ACC112 (cell line): ENCODE results near the gene ANP32E.
A peak's percentile ranks its signal among the peaks of the same experiment; 100 is the strongest.
"Not testable (repeated sequence)": the region's sequence is repeated elsewhere in the genome, so short reads cannot be mapped to it uniquely, and the experiment has no call there.

Source experiments
- H2AFZ ChIP-seq: fragments of 200-600 bp; sonication (generic); one replicate; pipeline ENCODE4 v1.6.0; 2017; ENCODE audit warnings: antibody characterized with exemption, low read length; ENCODE audit not compliant: unreplicated experiment
- H3K27ac ChIP-seq: fragments of 200-600 bp; sonication (generic); 2 replicates; pipeline ENCODE4 v1.5.1; 2014; ENCODE audit warnings: low read depth, mild to moderate bottlenecking, antibody characterized with exemption, low read length, moderate library complexity
- H3K27me3 ChIP-seq: fragments of 200-600 bp; sonication (generic); 2 replicates; pipeline ENCODE4 v1.6.1; 2014; ENCODE audit warnings: mild to moderate bottlenecking, antibody characterized with exemption, low read length, moderate library complexity, mixed read lengths; ENCODE audit not compliant: insufficient read depth
- H3K36me3 ChIP-seq: fragments of 200-600 bp; sonication (generic); 2 replicates; pipeline ENCODE4 v1.6.1; 2016; ENCODE audit warnings: mild to moderate bottlenecking, antibody characterized with exemption, low read length, moderate library complexity, mixed read lengths; ENCODE audit not compliant: insufficient read depth
- H3K4me1 ChIP-seq: fragments of 200-600 bp; sonication (generic); one replicate; pipeline ENCODE4 v1.6.1; 2016; ENCODE audit warnings: low read length, mixed read lengths; ENCODE audit not compliant: insufficient read depth, unreplicated experiment, control insufficient read depth
- H3K4me3 ChIP-seq: fragments of 200-600 bp; sonication (generic); 2 replicates; pipeline ENCODE4 v1.5.1; 2014; ENCODE audit warnings: mild to moderate bottlenecking, low read depth, low read length
- H3K79me2 ChIP-seq: fragments of 200-600 bp; sonication (generic); one replicate; pipeline ENCODE4 v1.6.0; 2016; ENCODE audit warnings: low read length; ENCODE audit not compliant: control insufficient read depth, unreplicated experiment, insufficient read depth

Gene ANP32E

DNA sequence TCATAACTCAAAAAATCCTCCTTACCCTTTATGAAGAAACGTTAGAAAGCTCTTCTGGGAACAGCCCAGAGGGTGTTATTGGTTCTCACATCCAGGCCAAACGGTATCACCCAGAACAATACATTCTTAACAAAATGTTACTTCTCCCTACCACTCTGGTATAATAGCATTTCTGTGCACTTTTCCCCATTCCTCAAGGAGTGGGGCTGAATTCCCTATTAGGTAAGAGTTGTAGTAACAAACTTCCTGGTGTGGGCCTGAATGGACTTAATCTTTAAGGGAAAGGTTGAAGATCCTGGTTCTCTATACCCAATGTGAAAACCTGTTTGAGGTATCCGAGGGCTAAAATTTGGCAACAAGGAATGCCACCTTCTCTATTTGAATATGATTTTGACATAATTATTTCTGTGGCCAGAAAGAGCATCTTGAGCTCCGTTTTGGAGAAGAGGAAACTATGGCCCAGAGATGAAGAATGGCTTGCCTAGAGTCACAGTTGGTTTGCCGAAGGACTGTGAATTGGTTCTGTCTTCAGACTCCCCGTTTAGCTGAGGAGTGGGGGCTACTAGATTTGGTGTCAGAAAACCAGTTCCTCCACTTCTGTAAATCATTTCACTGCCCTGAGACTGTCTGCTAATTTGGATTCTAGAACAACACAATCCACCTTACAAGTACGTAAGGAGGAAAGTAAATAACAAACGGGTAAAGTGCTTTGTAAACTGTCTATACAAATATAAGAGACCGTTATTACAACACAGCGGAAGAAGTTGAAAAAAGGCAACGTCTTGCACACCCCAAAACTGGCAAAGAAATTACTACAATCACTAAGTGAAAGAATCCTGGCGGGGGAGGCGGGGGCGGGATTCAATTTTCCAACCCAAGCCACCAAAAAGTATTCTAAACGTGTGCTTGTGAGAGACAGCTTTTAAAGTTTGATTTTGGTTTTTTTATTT is 2.3 kb downstream of the ANP32E start:
- H3K4me3 ChIP-seq = peak overlapping the region; percentile 93
- H3K4me1 ChIP-seq = peaks cover 8% of the 10 kb centered on the region
- H2AFZ ChIP-seq = peak overlapping the region; percentile 82
- peaks cover 45% of the 10 kb centered on the region for H3K79me2 ChIP-seq
- 0 out of 2 replicates have a peak, but pooled peaks cover 4% of the 10 kb centered on the region for H3K36me3 ChIP-seq
- H3K27me3 ChIP-seq = no peaks in the 10 kb centered on the region
- H3K27ac ChIP-seq = peak overlapping the region; percentile 86

DNA sequence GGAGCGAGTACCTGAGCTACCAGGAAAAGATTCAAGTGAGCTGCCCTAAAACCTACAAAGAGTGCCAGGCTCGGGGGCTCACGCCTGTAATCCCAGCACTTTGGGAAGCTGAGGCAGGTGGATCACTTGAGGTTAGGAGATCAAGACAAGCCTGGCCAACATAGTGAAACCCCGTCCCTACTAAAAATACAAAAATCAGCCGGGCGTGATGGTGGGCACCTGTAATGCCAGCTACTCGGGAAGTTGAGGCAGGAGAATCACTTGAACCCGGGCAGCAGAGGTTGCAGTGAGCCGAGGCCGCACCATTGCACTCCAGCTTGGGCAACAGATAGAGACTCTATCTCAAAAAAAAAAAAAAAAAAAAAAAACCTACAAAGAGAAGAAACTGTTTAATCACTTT is 3.0 kb downstream of the ANP32E start:
- H3K27ac ChIP-seq, H2AFZ ChIP-seq, H3K36me3 ChIP-seq, H3K4me3 ChIP-seq, H3K27me3 ChIP-seq, H3K4me1 ChIP-seq: not testable (repeated sequence)
- peaks cover 45% of the 10 kb centered on the region for H3K79me2 ChIP-seq

DNA sequence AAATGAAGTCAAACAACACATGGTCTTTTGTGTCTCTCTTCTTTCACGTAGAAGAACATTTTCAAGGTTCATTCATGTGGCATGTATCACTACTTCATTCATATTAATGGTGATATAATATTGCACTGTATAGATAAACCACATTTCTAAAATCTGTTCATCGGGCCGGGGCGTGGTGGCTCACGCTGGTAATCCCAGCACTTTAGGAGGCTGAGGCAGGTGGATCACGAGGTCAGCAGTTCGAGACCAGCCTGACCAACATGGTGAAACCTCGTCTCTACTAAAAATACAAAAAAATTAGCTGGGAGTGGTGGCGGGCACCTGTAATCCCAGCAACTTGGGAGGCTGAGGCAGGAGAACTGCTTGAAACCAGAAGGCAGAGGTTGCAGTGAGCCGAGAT is 7.7 kb downstream of the ANP32E start:
- H3K4me3 ChIP-seq, H3K4me1 ChIP-seq, H2AFZ ChIP-seq, H3K27me3 ChIP-seq, H3K27ac ChIP-seq: not testable (repeated sequence)
- Histone ChIP-seq H3K79me2 (peaks cover 18% of the 10 kb centered on the region), H3K36me3 (0 out of 2 replicates have a peak, but pooled peaks cover 11% of the 10 kb centered on the region)

DNA sequence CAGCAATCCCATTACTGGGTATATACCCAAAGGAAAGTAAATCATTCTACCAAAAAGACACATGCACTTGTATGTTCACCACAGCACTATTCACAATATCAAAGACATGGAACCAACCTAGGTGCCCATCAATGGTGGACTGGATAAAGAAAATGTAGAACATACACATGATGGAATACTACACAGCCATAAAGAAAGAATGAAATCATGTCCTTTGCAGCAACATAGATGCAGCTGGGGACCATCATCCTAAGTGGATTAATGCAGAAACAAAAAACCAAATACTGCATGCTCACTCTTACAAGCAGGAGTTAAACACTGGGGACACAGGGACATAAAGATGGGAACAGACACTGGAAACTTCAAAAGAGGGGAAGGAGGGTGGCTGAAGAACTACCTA is 8.7 kb downstream of the ANP32E start:
- Histone ChIP-seq H3K36me3 (0 out of 2 replicates have a peak, but pooled peaks cover 11% of the 10 kb centered on the region), H3K79me2 (peaks cover 10% of the 10 kb centered on the region), H3K4me1 (no peaks in the 10 kb centered on the region)

DNA sequence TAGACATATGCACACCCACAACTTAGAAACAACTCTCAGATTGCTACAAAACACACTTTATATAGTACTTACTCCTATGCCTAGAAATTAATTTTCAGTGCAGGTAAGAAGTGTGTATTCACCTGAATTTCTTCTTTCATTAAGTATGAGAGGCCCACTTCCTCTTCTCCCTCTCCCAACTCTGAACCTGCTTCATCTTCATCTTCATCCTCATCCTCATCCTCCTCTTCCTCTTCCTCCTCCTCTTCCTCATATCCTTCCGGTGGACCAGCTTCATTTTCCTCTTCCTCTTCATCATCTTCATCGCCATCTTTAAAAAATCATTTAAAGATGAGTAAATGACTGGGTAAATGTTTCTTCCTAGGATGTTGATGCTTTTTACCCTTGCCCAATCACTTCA is 9.4 kb downstream of the ANP32E start:
- H3K79me2 ChIP-seq = peaks cover 6% of the 10 kb centered on the region

More for the DNA sequence above, 8.7 kb downstream of the ANP32E start:
- Histone ChIP-seq H3K27ac (no peak overlapping the region), H2AFZ (no peak overlapping the region), H3K4me3 (no peak overlapping the region), H3K27me3 (no peaks in the 10 kb centered on the region)

DNA sequence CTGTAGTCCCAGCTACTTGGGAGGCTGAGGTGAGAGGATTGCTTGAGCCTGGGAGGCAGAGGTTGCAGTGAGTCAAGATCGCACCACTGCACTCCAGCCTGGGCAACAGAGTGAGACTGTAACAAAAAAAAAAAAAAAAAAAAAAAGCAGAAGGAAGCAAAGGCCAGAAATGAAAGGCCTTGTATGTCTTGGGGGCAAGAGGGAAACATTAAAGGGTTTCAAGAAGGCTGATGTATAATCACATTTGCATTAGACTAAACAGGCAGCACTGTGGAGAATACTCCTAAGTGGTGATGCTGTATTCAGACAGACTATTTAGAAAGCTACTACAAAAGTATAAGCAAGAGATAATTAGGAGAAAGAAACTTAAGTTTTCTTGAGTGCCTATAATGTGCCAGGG is 10.4 kb downstream of the ANP32E start:
- H3K4me3 ChIP-seq = no peak overlapping the region
- H3K36me3 ChIP-seq = peaks cover 13% of the 10 kb centered on the region
- no peaks in the 10 kb centered on the region for H3K4me1 ChIP-seq
- no peak overlapping the region for H2AFZ ChIP-seq
- H3K27me3 ChIP-seq = no peaks in the 10 kb centered on the region
- no peaks in the 10 kb centered on the region for H3K79me2 ChIP-seq
- no peak overlapping the region for H3K27ac ChIP-seq

More for the DNA sequence above, 9.4 kb downstream of the ANP32E start:
- 0 out of 2 replicates have a peak, but pooled peaks cover 11% of the 10 kb centered on the region for H3K36me3 ChIP-seq
- H2AFZ ChIP-seq = no peak overlapping the region
- no peaks in the 10 kb centered on the region for H3K4me1 ChIP-seq
- no peak overlapping the region for H3K27ac ChIP-seq
- no peak overlapping the region for H3K4me3 ChIP-seq
- H3K27me3 ChIP-seq = no peaks in the 10 kb centered on the region

DNA sequence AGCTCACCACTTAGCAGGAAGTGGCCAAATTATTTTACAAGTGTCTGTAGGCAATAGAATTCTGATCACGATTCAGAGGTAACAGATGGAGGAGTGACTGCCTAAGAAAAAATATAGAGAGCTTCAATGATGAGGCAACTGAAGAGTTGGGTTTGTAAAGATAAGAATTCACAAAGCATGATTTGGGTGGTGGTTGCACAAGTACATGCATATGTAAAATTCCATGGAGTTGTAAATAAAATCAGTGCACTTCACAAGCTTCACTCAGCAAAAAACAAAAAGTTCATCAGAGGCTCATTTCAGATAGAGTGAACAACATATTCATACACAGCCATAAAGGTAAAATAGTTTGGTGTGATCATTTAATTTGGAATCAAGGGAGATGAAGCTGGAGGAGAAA is 10.9 kb downstream of the ANP32E start:
- no peaks in the 10 kb centered on the region for H3K79me2 ChIP-seq
- H3K4me3 ChIP-seq = no peak overlapping the region
- no peaks in the 10 kb centered on the region for H3K27me3 ChIP-seq
- H3K4me1 ChIP-seq = no peaks in the 10 kb centered on the region
- peaks cover 14% of the 10 kb centered on the region for H3K36me3 ChIP-seq
- H3K27ac ChIP-seq = no peak overlapping the region
- no peak overlapping the region for H2AFZ ChIP-seq

DNA sequence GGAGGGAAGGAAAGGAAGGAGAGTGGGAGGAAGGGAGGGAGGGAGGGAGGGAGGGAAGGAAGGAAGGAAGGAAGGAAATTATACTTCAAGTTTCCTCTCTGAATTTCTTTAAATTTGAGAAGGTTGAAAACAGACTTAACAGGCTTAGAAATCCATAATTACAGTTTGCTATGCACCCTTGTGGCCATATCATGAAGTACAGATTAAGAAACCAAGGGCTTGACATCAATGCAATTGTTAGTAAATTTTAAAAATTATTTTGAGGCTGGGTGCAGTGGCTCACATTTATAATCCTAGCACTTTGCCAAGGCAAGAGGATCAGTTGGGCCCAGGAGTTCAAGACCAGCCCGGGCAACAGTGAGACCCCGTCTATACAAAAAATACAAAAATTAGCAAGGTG is 14.4 kb downstream of the ANP32E start:
- H3K36me3 ChIP-seq = peaks cover 12% of the 10 kb centered on the region

DNA sequence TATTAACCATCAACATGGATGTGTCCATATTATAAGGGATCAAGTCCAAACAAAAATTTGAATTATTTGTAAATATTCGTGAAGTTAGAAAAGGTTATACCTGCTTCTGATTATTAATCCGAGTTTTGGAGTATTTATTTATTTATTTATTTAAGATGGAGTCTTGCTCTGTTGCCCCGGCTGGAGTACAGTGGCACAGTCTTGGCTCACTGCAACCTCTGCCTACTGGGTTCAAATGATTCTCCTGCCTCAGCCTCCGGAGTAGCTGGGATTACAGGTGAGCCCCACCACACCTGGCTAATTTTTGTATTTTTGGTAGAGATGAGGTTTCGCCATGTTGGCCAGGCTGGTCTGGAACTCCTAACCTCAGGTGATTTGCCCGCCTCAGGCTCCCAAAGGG is 20.1 kb downstream of the ANP32E start:
- H3K79me2 ChIP-seq, H3K27ac ChIP-seq, H3K4me3 ChIP-seq, H2AFZ ChIP-seq, H3K36me3 ChIP-seq, H3K4me1 ChIP-seq, H3K27me3 ChIP-seq: not testable (repeated sequence)

More for the DNA sequence above, 14.4 kb downstream of the ANP32E start:
- Histone ChIP-seq H2AFZ (no peak overlapping the region), H3K27ac (no peak overlapping the region), H3K4me1 (no peaks in the 10 kb centered on the region), H3K4me3 (no peak overlapping the region), H3K79me2 (no peaks in the 10 kb centered on the region), H3K27me3 (no peaks in the 10 kb centered on the region)

DNA sequence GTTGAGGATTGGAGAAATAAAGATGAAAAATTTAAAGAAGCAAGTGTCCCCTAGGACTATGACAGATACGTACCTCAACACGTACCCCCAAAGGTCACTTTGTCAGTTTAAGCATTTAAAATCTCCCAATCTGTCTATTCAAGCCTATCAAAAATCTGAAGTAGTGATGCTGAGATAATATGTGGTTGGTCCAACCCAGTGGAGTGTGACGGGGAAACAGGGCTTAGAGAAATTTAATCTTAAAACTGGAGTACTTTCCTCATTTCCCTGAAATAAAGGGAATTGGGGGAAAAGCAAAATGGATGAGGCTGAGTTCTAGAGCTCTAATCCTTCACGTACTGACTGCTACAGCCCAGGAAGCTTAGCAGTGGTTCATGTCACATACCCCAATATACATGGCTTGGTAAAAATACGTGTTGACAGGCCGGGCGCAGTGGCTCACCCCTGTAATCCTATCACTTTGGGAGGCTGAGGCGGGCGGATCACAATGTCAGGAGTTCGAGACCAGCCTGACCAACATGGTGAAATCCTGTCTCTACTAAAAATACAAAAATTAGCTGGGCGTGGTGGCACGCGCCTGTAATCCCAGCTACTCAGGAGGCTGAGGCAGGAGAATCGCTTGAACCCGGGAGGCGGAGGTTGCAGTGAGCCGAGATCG is 21.7 kb downstream of the ANP32E start:
- H3K36me3 ChIP-seq, H3K4me1 ChIP-seq, H3K79me2 ChIP-seq, H3K27me3 ChIP-seq: not testable (repeated sequence)
- Histone ChIP-seq H2AFZ (peak overlapping the region; percentile 78), H3K27ac (peak overlapping the region; percentile 65), H3K4me3 (peak overlapping the region; percentile 74)
